Mucosa of descending colon (tissue), 3 donors: ENCODE results near the gene TMF1. TPM values are rescaled to one million over a fixed set of nuclear protein-coding genes. Genes with fewer than 3 reads are reported as not detected.

Source experiments
- ATAC-seq: fragments of 200-7000 bp; cut with Tn5 transposase; one replicate; pipeline ENCODE4 v1.9.1; 2020; ENCODE audit warnings: mild to moderate bottlenecking, moderate library complexity
- DNase-seq, 3 donors: peaks; one replicate each; pipeline ENCODE4 v3.0.0-alpha.2; 2020
- H3K36me3 ChIP-seq: fragments of 200-600 bp; one replicate; pipeline ENCODE4 v1.8.0; 2021; ENCODE audit warnings: low read depth, mild to moderate bottlenecking
- H3K4me1 ChIP-seq: fragments of 200-600 bp; one replicate; pipeline ENCODE4 v1.8.0; 2021; ENCODE audit warnings: low read depth, mild to moderate bottlenecking
- H3K4me3 ChIP-seq: fragments of 200-600 bp; one replicate; pipeline ENCODE4 v1.8.0; 2021; ENCODE audit warnings: mild to moderate bottlenecking
- H3K9me3 ChIP-seq: fragments of 200-600 bp; one replicate; pipeline ENCODE4 v1.8.0; 2021; ENCODE audit warnings: mild to moderate bottlenecking
- CTCF ChIP-seq: fragments of 200-600 bp; IDR thresholded peaks from one replicate; pipeline ENCODE4 v1.8.0; 2022; ENCODE audit warnings: antibody characterized with exemption, mild to moderate bottlenecking
- intact Hi-C, 2 donors: fragments of 100-400 bp; cut with DNase I in 1 of 2; cut with micrococcal nuclease in 1 of 2; formaldehyde crosslinking; loops; one replicate each; pipeline versions ENCODE4 v1.11.0 to v1.11.1; 2022; cut with DNase I, micrococcal nuclease
- long read RNA-seq, 2 donors: library from polyadenylated mRNA; unstranded; transcript quantifications; one replicate each; pipeline ENCODE4 v2.0.0, GENCODE V29; 2019 to 2021
- total RNA-seq, 3 donors: library from RNA; stranded (reverse); fragmentation: NEBNext Ultra II Directional in 2 of 3; extraction: Animal tissue kit (Norgen Biotek cat#: 25700) in 2 of 3; gene quantifications; one replicate each; pipeline versions ENCODE4 v1.2.1 to v1.2.4, GENCODE V29; 2021 to 2023
- donor health status: DM: no; HTN: no; CAD: no; lungs with moderate emphysema.
- donor health status: DM: no; HTN: no; CAD: no.
- donor health status: DM: no; HTN: yes; CAD: no.

Gene TMF1, protein sequence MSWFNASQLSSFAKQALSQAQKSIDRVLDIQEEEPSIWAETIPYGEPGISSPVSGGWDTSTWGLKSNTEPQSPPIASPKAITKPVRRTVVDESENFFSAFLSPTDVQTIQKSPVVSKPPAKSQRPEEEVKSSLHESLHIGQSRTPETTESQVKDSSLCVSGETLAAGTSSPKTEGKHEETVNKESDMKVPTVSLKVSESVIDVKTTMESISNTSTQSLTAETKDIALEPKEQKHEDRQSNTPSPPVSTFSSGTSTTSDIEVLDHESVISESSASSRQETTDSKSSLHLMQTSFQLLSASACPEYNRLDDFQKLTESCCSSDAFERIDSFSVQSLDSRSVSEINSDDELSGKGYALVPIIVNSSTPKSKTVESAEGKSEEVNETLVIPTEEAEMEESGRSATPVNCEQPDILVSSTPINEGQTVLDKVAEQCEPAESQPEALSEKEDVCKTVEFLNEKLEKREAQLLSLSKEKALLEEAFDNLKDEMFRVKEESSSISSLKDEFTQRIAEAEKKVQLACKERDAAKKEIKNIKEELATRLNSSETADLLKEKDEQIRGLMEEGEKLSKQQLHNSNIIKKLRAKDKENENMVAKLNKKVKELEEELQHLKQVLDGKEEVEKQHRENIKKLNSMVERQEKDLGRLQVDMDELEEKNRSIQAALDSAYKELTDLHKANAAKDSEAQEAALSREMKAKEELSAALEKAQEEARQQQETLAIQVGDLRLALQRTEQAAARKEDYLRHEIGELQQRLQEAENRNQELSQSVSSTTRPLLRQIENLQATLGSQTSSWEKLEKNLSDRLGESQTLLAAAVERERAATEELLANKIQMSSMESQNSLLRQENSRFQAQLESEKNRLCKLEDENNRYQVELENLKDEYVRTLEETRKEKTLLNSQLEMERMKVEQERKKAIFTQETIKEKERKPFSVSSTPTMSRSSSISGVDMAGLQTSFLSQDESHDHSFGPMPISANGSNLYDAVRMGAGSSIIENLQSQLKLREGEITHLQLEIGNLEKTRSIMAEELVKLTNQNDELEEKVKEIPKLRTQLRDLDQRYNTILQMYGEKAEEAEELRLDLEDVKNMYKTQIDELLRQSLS
- total RNA-seq = 10 to 100 TPM; 40.3 to 43.9 (median 43.4) TPM
- long read RNA-seq, donor 1, full-length matches to known transcripts = 11 of 22 reads
- long read RNA-seq, donor 1, partial matches to known transcripts = 8 of 22 reads
- long read RNA-seq, donor 1, other reads (novel, unspliced or antisense) = 3 of 22 reads
- long read RNA-seq, donor 2, partial matches to known transcripts = 58 of 59 reads
- long read RNA-seq, donor 2, other reads (novel, unspliced or antisense) = 1 of 59 reads

- TF ChIP-seq CTCF = no peak
- no peaks in the 10 kb centered on the region for H3K36me3 ChIP-seq
- intact Hi-C loops = no loop called here
- peak within 1 kb of the TSS; percentile 75 for H3K4me3 ChIP-seq
- DNase-seq (peak; percentile 96 to 99 (median 98)), ATAC-seq (peak; percentile 96)
- H3K4me1 ChIP-seq = peaks cover 23% of the 10 kb centered on the region
- H3K9me3 ChIP-seq = no peaks in the 10 kb centered on the region
Measured at GRCh38 chr3:69051756-69052471, at the start of gene TMF1. TSS of gene TMF1 (minus strand) at chr3:69052333. CDS start at chr3:69052086, 247 bp downstream.

DNA sequence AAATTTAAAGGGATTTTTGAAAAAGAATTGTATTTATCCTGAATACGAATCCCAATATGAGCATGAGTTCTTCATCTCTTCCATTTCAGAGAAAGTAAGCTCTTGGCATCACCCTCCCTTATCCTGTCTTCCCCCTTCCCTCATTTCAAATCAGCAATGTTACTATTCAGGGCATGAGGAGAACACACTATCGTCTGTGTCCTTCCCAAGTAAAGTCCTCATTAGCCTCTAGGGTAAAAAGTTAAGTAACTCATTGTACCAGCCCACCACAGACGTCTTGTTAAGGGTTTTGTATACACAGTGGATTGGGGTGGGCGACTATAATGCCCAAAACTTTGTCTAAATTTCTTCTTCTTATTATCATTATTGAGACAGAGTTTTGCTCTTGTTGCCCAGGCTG lies 47.4 kb upstream of the TMF1 start:
- ATAC-seq (no peak), DNase-seq (no peak)
- H3K4me3 ChIP-seq = no peak overlapping the region
- intact Hi-C loops = no loop called here
- H3K4me1 ChIP-seq = peaks cover 5% of the 10 kb centered on the region
- no peaks in the 10 kb centered on the region for H3K9me3 ChIP-seq
- H3K36me3 ChIP-seq = no peaks in the 10 kb centered on the region
- no peak for TF ChIP-seq CTCF

DNA sequence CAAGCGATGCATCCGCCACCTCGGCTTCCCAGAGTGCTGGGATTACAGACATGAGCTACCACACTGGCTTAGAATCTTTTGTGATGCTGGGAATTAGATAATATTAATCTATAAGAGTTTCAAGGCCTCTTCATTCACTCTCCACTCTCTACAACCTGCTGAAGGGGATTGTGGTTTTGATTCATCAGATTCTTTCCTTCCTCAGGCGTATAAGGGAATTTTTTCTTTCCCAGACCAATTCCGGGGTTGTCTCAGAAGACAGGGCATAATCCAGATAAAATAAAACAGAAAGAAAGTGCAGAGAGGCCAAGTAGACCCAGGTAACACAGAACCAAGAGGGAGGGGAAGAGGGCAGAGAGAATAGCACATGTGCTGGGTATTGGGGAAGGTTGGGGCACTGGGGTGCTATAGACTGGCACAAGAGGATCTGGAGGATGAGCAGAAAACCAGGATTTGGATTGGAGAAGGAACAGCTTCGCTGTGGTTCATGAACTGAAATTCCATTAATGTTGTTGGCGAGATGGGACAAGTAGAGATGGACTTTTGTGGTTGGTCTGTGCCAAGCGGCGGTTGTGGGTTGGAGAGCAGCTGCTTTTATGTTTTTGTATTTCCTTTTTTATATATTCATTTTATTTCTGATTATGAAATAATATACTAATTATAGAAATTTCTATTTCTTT lies 45.4 kb upstream of the TMF1 start:
- TF ChIP-seq CTCF = no peak
- intact Hi-C loops = no loop called here

GRCh38 chr3:69096299-69096698 lies 44.2 kb upstream of the TMF1 start:
- Histone ChIP-seq H3K9me3 (no peaks in the 10 kb centered on the region), H3K4me3 (no peak overlapping the region), H3K36me3 (no peaks in the 10 kb centered on the region), H3K4me1 (peaks cover 10% of the 10 kb centered on the region)
- intact Hi-C loops = no loop called here
- ATAC-seq (no peak), DNase-seq (no peak)
- TF ChIP-seq CTCF = no peak

More for the DNA sequence above, 45.4 kb upstream of the TMF1 start:
- ATAC-seq (no peak), DNase-seq (no peak)
- H3K9me3 ChIP-seq = no peaks in the 10 kb centered on the region
- H3K4me1 ChIP-seq = peaks cover 6% of the 10 kb centered on the region
- no peak overlapping the region for H3K4me3 ChIP-seq
- no peaks in the 10 kb centered on the region for H3K36me3 ChIP-seq
